Activated naive CD8-positive, alpha-beta T cell treated with anti-CD3 and anti-CD28 coated beads, Interleukin-2, amount 10 ng/mL, durations not matched to agents 7 days and 5 days (primary cell): ENCODE results near the gene ICAM2. TPM values are rescaled to one million over a fixed set of nuclear protein-coding genes. Genes with fewer than 3 reads are reported as not detected.
A peak's percentile ranks its signal among the peaks of the same experiment; 100 is the strongest.
"Not testable (repeated sequence)": the region's sequence is repeated elsewhere in the genome, so short reads cannot be mapped to it uniquely, and the experiment has no call there.

Experiments used
- ATAC-seq: fragments of 150-1000 bp; cut with Tn5 transposase; one replicate; pipeline ENCODE4 v1.10.0; 2021; ENCODE audit warnings: low read depth, moderate library complexity
- POLR2A ChIA-PET: fragments of 350-600 bp; sonication (Branson Sonifier 250); formaldehyde crosslinking; loops from one replicate; lab custom pipeline; 2021; ENCODE audit warnings: antibody characterized with exemption; lab: Charles Lee
- DNase-seq: peaks from one replicate; pipeline ENCODE4 v3.0.0; 2021
- H3K27ac Mint-ChIP-seq: one replicate; pipeline ENCODE4 v1.8.0; 2022; ENCODE audit warnings: mild to moderate bottlenecking, mixed read lengths
- H3K27me3 Mint-ChIP-seq: one replicate; pipeline ENCODE4 v1.8.0; 2022; ENCODE audit warnings: mild to moderate bottlenecking, moderate library complexity, mixed read lengths
- H3K36me3 Mint-ChIP-seq: one replicate; pipeline ENCODE4 v1.8.0; 2021; ENCODE audit warnings: mild to moderate bottlenecking, mixed read lengths
- H3K4me1 Mint-ChIP-seq: one replicate; pipeline ENCODE4 v1.8.0; 2021; ENCODE audit warnings: mixed read lengths
- H3K4me3 Mint-ChIP-seq: one replicate; pipeline ENCODE4 v1.8.0; 2022; ENCODE audit warnings: mild to moderate bottlenecking, moderate library complexity, mixed read lengths
- H3K9me3 Mint-ChIP-seq: one replicate; pipeline ENCODE4 v1.8.0; 2021; ENCODE audit warnings: mixed read lengths
- total RNA-seq, 2 experiments: library from RNA; stranded (reverse); gene quantifications; one replicate each; pipeline ENCODE4 v1.2.3, GENCODE V29; 2021

ICAM2 gene
- total RNA-seq, 2 experiments from 2014 or later: 59.0 to 61.7 TPM

DNA sequence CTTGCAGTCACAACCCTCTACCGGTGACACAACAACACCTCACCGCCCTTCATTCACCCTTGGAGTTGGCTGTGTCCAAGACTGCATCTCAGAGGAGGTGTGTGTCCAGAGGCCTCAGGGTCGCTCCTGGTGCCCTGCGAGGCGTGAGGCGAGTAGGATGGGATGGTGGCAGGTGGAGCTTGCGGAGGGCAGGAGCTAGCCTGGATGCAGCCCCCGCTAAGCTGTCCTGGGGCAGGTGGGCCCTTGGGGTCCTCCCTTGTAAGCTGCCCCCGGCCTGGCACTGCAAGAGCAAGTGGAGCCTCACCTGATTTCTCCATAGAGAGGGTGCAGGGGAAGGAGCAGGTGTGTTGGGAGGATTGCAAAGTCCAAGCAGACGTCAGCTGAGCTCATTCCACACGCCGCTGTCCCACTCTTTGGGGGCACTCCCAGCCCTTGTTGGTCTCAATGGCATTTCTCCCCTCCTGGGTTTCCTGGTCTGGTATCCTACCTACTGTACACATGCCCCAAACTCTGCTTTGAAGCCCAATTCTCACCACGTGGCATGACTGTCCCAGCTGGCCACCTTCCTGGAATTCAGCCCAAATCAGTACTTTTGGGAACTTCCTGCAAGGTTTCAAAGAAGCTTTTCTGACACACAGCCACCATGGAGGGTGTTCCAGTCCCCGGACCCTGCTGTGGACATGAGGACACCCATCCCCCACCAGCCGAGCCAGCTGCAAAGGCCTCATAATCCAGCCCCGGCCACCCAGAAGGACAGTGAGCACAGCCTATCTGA lies 18.1 kb upstream of the ICAM2 start:
- H3K36me3 Mint-ChIP-seq: no peaks in the 10 kb centered on the region
- H3K9me3 Mint-ChIP-seq: no peaks in the 10 kb centered on the region
- POLR2A ChIA-PET: no interaction called here
- peaks cover 1% of the 10 kb centered on the region for H3K27me3 Mint-ChIP-seq
- H3K4me3 Mint-ChIP-seq: no peak overlapping the region
- no peak for ATAC-seq
- no peak for DNase-seq
- no peak overlapping the region for H3K27ac Mint-ChIP-seq
- H3K4me1 Mint-ChIP-seq: no peaks in the 10 kb centered on the region

GRCh38 chr17:64037802-64038201 lies 17.4 kb upstream of the ICAM2 start:
- Mint-ChIP-seq H3K4me3 (no peak overlapping the region), H3K27me3 (peaks cover 1% of the 10 kb centered on the region), H3K4me1 (no peaks in the 10 kb centered on the region), H3K9me3 (no peaks in the 10 kb centered on the region), H3K36me3 (no peaks in the 10 kb centered on the region), H3K27ac (no peak overlapping the region)
- DNase-seq (no peak), ATAC-seq (no peak)
- POLR2A ChIA-PET: no interaction called here

DNA sequence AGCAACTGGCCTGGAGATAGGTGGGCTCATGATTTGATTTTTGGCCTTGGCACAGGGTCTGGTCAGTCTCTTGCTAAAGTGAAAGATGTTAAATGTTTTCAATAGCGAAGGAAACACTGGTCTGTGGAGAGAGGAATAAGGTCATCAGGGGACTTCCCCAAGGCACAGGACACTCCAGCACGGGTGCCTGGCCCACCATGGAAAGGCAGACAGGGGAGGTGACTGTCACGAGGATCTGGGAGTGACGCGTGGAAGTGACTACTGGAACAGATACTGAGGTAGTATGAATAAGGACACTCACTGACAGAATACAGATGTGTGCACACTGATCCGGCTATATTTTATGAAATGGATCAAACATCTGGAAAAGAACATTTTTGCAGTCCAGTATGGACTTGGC lies 16.7 kb upstream of the ICAM2 start:
- ATAC-seq (no peak), DNase-seq (no peak)
- H3K27me3 Mint-ChIP-seq: peaks cover 1% of the 10 kb centered on the region
- H3K9me3 Mint-ChIP-seq: no peaks in the 10 kb centered on the region
- no peak overlapping the region for H3K4me3 Mint-ChIP-seq
- no peaks in the 10 kb centered on the region for H3K4me1 Mint-ChIP-seq
- no peaks in the 10 kb centered on the region for H3K36me3 Mint-ChIP-seq
- POLR2A ChIA-PET: no interaction called here
- H3K27ac Mint-ChIP-seq: no peak overlapping the region

DNA sequence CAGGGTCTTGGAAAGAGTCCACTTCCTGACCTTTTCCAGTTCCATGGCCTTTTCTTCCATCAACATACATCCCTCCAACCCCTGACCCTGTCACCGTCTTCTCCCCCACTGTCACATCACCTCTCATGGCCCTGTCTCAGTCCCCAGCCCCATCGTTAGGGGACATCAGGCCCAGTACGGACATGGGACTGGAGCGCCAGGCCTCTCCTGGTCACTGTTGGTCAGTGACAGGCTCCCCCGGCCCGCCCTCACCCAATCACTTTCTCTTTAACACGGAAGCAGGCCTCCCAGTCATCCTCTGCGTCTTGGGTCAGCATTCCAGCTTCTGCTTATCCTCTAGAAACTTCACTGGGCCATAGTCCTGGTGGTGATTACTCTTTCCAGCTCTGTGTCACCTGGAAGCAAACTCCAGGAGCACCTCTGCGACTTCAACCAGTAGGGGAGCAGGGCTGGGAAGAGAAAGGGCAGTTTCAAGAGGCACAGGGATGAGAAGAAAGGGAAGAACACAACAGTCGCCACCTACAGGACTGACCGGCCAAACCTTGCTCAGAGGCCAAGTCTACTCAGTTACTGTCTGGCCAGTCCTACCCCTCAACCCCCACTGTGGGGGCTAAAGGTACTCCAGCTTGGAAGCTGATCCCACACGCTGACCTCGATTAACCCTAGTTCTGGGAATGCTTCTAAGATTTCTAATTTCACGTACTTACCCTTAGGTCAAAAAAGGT lies 15.9 kb upstream of the ICAM2 start:
- POLR2A ChIA-PET: no interaction called here

GRCh38 chr17:64032081-64032480 lies 11.6 kb upstream of the ICAM2 start:
- ATAC-seq (no peak), DNase-seq (no peak)
- Mint-ChIP-seq H3K27me3 (peaks cover 1% of the 10 kb centered on the region), H3K4me1 (peaks cover 7% of the 10 kb centered on the region), H3K27ac (no peak overlapping the region), H3K4me3 (no peak overlapping the region), H3K36me3 (no peaks in the 10 kb centered on the region), H3K9me3 (no peaks in the 10 kb centered on the region)
- POLR2A ChIA-PET: no interaction called here

More for the DNA sequence above, 15.9 kb upstream of the ICAM2 start:
- Mint-ChIP-seq H3K4me1 (no peaks in the 10 kb centered on the region), H3K9me3 (no peaks in the 10 kb centered on the region), H3K4me3 (no peak overlapping the region), H3K27ac (no peak overlapping the region), H3K27me3 (peaks cover 1% of the 10 kb centered on the region), H3K36me3 (no peaks in the 10 kb centered on the region)
- DNase-seq (no peak), ATAC-seq (no peak)

- H3K36me3 Mint-ChIP-seq: no peaks in the 10 kb centered on the region
- peaks cover 30% of the 10 kb centered on the region for H3K4me1 Mint-ChIP-seq
- H3K27ac Mint-ChIP-seq: no peak overlapping the region
- POLR2A ChIA-PET: interaction anchor here (1.3 to 4.7 kb wide), 4 partner anchors 9 to 117 kb away, joined by 6 to 25 read pairs (median 13); partner anchors contain the start of genes ERN1 and ICAM2
- ATAC-seq (no peak), DNase-seq (peak; percentile 55)
- H3K9me3 Mint-ChIP-seq: no peaks in the 10 kb centered on the region
- no peak overlapping the region for H3K4me3 Mint-ChIP-seq
- H3K27me3 Mint-ChIP-seq: peaks cover 1% of the 10 kb centered on the region
Observed at GRCh38 chr17:64028874-64029464, 8.5 kb upstream of the ICAM2 start.

GRCh38 chr17:64025732-64026294 lies 5.4 kb upstream of the ICAM2 start:
- Mint-ChIP-seq H3K9me3 (no peaks in the 10 kb centered on the region), H3K36me3 (no peaks in the 10 kb centered on the region), H3K27ac (peak overlapping the region; percentile 85), H3K4me1 (peaks cover 45% of the 10 kb centered on the region), H3K4me3 (peak overlapping the region; percentile 78), H3K27me3 (no peaks in the 10 kb centered on the region)
- ATAC-seq (peak; percentile 91), DNase-seq (peak; percentile 87)
- POLR2A ChIA-PET: interaction anchor here (0.6 to 4.7 kb wide), 10 partner anchors 9 to 120 kb away, joined by 3 to 25 read pairs (median 6); partner anchors contain the start of gene ERN1

DNA sequence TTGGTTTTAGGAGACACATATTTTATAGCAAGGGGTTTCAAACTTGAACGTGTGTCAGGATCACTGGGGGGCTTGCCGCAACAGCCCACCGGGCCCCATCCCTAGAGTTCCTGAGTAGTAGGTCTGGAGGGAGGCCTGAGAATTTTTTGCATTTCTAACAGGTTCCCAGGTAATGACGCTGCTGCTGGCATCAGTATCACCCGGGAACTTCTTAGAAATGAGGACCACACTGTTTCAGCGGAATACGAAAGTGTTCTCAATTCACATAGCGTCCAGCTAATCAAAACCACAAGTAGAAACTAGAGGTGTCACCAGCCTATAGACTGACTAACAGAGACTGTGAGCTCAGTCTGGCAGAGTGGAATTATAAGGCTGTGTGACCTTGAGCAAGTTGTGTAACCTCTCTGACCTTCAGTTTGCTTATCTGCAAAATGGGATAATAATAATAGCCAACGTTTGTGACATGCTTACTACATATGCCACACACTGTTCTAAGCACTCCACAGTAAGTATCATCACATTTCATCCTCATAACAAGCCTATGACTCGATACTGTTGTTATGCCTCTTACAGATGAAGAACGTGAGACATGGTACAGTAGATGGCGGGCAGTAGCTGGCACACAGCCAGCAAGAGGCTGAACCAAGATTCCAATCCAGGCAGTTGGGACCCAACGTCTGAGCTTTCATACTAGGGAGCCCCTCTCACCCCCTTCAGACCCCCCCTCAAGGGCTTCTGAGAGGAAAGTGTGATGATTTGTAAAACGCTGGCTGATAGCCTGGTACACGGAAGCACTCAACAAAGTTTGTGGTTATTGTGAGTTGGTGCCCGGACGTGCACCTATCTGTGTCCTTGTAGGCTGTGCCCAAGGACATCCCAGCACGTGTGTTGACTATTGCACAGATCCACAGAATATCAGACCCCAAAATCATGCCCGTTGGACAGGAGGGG lies 4.6 kb upstream of the ICAM2 start:
- Mint-ChIP-seq H3K36me3 (no peaks in the 10 kb centered on the region), H3K9me3 (no peaks in the 10 kb centered on the region), H3K27me3 (no peaks in the 10 kb centered on the region), H3K27ac (peak overlapping the region; percentile 85), H3K4me3 (peak overlapping the region; percentile 78), H3K4me1 (peaks cover 45% of the 10 kb centered on the region)
- POLR2A ChIA-PET: interaction anchor here (0.6 to 3.3 kb wide), 9 partner anchors 9 to 121 kb away, joined by 3 to 12 read pairs (median 5); partner anchors contain the start of gene ERN1
- ATAC-seq: peak; percentile 12
- no peak for DNase-seq

DNA sequence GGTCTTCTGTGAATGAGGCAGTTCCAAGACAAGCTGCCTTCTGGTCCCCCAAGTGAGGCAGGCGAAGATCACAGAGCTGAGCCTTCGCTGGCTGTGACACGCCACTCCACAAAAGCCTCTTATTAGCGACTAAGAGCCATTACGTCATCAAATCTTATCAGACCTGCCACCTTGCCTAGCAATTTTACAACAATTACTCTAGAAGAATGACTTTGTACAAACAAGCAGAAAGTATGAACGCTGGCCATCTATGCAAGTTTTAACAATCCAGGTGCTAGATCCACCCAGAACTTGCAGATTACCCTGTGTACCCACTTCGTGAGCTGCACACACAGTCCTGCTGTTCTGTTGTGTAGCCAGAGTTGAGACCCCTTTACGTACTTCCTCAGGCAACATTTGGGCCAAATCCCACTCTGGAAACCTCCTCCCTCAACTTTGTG lies 3.8 kb upstream of the ICAM2 start:
- DNase-seq (no peak), ATAC-seq (no peak)
- no peaks in the 10 kb centered on the region for H3K36me3 Mint-ChIP-seq
- H3K4me3 Mint-ChIP-seq: no peak overlapping the region
- POLR2A ChIA-PET: interaction anchor here (1.1 to 3.3 kb wide), 4 partner anchors 8 to 121 kb away, joined by 3 to 12 read pairs (median 8); partner anchors contain the start of gene ERN1
- H3K4me1 Mint-ChIP-seq: peaks cover 45% of the 10 kb centered on the region
- no peaks in the 10 kb centered on the region for H3K9me3 Mint-ChIP-seq
- H3K27me3 Mint-ChIP-seq: no peaks in the 10 kb centered on the region
- peak overlapping the region; percentile 85 for H3K27ac Mint-ChIP-seq

DNA sequence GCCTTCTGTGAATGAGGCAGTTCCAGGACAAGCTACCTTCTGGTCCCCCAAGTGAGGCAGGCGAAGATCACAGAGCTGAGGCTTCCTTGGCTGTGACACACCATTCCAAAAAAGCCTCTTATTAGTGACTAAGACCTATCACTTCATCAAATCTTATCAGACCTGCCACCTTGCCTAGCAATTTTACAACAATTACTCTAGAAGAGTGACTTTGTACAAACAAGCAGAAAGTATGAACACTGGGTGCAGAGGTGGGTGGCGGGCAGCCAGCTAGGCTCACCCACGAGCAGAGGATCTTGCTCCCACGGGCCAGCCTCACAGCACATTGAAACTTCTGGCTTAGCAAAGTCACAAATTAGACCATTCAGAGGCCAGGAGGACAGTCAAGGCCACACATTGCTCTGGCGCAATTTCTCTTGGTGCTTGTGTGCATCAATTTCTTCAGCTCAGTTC lies 2.2 kb upstream of the ICAM2 start:
- H3K36me3 Mint-ChIP-seq: no peaks in the 10 kb centered on the region
- H3K4me3 Mint-ChIP-seq: no peak overlapping the region
- H3K27ac Mint-ChIP-seq: peak overlapping the region; percentile 85
- ATAC-seq: no peak
- H3K4me1 Mint-ChIP-seq: peaks cover 51% of the 10 kb centered on the region
- POLR2A ChIA-PET: no interaction called here
- H3K27me3 Mint-ChIP-seq: no peaks in the 10 kb centered on the region
- no peak for DNase-seq
- no peaks in the 10 kb centered on the region for H3K9me3 Mint-ChIP-seq

- not testable (repeated sequence) for H3K27me3 Mint-ChIP-seq, H3K9me3 Mint-ChIP-seq, DNase-seq, H3K36me3 Mint-ChIP-seq
- H3K4me1 Mint-ChIP-seq: peaks cover 53% of the 10 kb centered on the region
- peak overlapping the region; percentile 94 for H3K4me3 Mint-ChIP-seq
- POLR2A ChIA-PET: interaction anchor here (0.7 to 3.8 kb wide), 15 partner anchors 9 to 518 kb away, joined by 3 to 24 read pairs (median 7); partner anchors contain the start of genes CD79B, ERN1, MAP3K3 and PRR29
- H3K27ac Mint-ChIP-seq: peak overlapping the region; percentile 99
- peak; percentile 12 for ATAC-seq
Observed at GRCh38 chr17:64019551-64019961, 877 bp downstream of the ICAM2 start.
